Measurements from ENCODE around the gene DEXI. TPM values are rescaled to one million over a fixed set of nuclear protein-coding genes. Genes with fewer than 3 reads are reported as not detected.
"Not testable (repeated sequence)": the region's sequence is repeated elsewhere in the genome, so short reads cannot be mapped to it uniquely, and the experiment has no call there.

The DEXI gene
- polyA plus RNA-seq, 3 donors = 42.8 to 49.0 (median 44.3) TPM

- peak; percentile 84 to 85 (median 84) for DNase-seq (ENCODE audit: low read depth in 3 of 3, low spot score in 2 of 3)
These were observed 2.2 kb upstream of the DEXI start, which contains the start of gene CLEC16A for GRCh38 chr16:10944249-10945064. Gene CLEC16A, plus strand, starts transcription at chr16:10944564. Its CDS starts 154 bp downstream, at chr16:10944718.

DNA sequence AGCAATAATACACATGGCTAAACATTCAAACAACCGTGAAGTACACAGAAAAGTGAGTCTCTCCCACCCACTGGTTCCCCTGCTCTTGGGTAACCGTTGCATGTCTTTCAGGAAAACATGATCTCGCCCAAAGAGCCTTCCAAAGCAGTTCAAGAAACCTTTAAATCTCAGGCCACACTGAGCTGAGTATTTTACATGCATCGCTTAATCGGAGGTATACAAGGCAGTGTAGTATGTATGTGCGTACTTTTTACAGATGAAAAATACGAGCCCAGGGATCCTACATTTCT is 741 bp upstream of the DEXI start:
- DNase-seq (ENCODE audit: low read depth in 3 of 3, low spot score in 2 of 3) = no peak

DNA sequence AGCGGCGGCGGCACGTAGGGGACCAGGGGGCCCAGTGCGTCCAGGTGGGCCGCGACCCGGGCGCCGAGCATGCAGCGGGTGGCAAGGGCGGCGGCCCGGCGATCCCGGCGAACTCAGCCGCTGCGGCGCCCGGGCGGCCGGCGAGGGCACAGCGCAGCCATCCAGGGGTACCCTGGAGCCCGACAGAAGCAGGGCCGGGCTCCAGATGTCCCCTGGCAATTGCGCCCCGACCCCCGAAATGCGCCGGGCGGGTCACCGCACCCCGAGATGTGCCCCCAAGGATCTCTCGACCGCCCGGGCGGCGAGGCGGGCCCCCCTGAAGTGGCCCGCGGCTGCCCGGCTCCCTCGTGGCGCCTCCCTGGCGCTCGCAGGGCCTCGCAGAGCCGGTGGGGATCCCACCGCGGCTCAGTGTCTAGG is 325 bp downstream of the DEXI start:
- DNase-seq (ENCODE audit: low read depth in 3 of 3, low spot score in 2 of 3) = not testable (repeated sequence)

DNA sequence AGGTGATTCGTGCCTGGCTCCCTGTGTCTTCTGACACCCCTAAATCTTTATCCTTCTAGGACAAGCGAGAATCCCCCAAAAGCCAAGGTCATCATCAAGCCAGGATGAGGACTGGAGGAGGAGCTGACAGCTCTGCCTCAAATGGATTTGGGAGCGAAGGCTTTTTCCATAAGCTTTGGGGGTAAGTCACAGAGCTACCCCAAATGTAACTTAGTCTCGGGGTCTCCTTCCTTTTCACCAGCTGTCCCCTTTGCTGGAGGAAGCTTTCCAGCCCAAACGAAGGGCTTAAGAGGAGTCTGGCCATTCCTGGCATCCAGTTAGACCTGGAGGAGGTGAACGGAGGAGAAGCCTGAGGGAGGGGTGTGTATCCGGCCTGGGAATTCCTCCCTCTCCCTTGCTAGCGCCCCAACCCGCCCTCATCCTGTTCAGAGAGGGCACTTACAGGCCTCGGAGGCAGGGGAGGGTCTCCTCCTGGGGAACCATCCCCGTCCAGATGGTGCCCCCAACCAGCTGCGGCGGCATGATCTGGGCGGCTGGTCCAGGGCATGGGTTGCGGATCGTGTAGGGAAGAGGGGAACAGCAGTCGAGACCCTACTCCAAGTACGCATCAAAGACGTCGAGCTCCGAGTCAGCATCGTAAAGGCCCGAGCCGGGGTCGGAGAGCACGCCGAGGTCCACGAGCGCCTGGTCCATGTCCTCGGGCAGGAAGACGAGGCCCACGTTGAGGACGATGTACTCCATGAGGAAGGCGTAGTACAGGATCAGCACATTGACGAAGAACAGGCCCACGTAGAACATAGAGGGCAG is 938 bp downstream of the DEXI start:
- DNase-seq (ENCODE audit: low read depth in 3 of 3, low spot score in 2 of 3) = no peak

DNA sequence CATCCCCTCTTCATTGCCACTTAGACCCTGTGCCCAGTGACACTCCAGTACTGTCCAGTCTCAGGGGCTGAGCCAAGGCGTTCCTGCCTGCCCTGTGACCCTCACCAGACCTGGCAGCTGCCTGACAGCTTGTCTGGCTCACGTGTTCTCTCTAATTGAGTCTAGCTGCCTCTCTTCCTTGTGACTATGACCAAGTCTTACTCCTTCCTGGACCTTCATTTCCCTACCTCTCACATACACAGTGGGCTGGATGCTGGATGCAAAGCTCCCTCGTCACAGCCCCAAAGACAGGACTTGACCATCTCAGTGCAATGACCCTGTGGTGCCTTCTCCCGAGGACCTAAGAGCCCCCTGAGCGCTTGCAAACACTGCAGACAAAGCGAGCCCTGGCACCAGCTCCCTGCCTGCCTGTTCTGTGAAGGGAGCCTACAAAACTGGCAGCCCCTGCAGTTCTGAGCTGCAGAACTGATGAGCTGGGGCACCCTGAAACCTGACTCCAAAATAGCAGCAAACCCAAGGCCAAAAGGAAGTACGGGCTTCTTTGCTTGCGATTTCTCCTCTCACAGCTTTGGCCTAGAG is 1.7 kb downstream of the DEXI start:
- no peak for DNase-seq (ENCODE audit: low read depth in 3 of 3, low spot score in 2 of 3)

GRCh38 chr16:10939649-10940234 is 2.5 kb downstream of the DEXI start:
- no peak for DNase-seq (ENCODE audit: low read depth in 3 of 3, low spot score in 2 of 3)

GRCh38 chr16:10938796-10939648 is 3.2 kb downstream of the DEXI start:
- no peak for DNase-seq (ENCODE audit: low read depth in 3 of 3, low spot score in 2 of 3)

DNA sequence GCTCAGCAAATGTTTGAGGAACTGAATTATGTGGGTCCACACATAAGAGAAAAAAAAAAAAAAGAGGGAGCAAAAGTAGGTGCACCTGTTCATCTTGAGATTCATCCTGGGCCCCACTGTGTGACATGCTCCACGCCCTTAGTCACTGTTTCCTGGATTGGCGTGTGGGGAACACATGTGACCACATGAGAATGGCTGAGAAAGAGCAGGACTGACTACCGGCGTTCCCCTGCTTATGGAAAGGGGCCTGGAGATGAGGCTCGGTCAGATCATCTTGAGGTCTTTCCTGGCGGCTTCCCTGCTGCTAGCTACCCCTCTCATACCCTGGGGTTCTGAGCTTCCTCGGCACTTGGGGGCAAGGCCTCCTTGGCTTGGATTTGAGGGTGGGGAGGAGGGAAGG is 3.9 kb downstream of the DEXI start:
- DNase-seq (ENCODE audit: low read depth in 3 of 3, low spot score in 2 of 3) = no peak

DNA sequence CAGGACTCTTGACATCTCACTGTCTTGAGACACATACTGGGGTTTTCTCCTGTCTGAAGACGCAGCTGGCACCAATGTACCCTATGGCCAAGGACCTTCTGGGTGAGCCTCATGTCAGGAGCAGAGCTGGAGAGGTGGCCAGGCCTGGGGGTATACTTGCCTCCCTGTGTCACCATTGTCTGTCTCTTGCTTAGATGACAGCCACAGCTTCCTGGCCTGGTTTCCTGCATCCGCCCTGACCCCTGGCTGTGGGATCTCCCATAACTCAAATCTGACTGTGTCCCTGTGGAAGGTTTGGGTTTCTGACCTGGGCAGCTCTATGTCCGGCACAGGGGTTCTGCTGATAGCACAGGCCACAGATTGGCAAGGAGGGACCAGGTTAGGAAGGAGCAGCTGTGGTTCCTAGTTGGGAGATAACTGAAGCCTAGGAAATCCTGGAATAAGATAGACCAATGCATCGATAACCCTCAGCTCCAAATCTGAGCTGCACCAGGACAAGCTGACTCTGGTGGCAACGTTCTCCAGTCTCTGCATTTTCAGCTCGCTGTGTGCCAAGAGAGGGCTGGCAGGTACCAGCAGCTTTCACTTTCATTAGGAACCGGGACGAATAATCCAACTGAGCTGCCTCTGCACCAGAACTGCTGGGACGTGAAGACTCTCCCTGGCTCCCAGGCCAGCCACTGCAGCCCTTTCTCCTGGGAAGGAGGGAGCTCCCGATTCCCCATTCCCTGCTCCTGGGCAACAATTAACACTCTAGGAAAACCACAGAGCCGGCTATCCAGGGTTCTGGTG is 5.0 kb downstream of the DEXI start:
- DNase-seq (ENCODE audit: low read depth in 3 of 3, low spot score in 2 of 3) = no peak

DNA sequence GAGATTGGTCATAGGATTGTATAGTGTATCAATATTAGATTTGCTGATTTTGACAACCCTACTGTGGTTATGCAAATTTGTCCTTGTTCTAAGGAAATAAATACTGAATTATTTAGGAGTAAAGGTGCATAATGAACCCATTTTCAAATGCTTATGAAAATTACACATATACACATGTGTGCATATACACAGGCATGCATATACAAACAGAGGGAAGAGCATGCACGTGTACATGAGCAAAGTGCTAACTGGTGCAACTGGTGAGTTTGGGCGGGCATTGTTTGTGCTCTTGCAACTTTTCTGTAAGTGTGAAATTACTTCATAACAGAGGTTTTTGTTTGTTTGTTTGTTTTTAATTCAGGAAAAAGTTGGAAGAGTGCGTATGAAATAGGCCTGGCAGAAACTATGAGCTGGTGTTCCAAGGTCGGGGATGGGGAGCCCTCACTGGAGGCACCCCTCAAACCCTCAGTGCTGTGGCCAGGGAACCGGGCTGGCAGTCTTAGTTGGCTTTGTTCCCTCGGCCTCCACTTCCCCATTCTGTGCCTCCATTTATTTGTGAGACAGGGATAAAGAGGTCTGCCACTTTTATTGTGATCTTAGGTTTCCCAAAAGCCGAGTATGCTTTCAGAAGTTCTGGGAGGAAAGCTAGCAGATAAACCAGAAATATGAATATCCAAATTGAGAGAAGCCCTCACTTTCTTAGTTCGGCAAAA is 5.8 kb downstream of the DEXI start:
- DNase-seq (ENCODE audit: low read depth in 3 of 3, low spot score in 2 of 3) = no peak

- no peak for DNase-seq (ENCODE audit: low read depth in 3 of 3, low spot score in 2 of 3)
These were observed 6.9 kb downstream of the DEXI start for GRCh38 chr16:10935226-10935915.

- DNase-seq (ENCODE audit: low read depth in 3 of 3, low spot score in 2 of 3) = no peak
These were observed 7.8 kb downstream of the DEXI start for GRCh38 chr16:10934325-10935107.

- no peak for DNase-seq (ENCODE audit: low read depth in 3 of 3, low spot score in 2 of 3)
These were observed 8.4 kb downstream of the DEXI start for GRCh38 chr16:10933865-10934264.

DNA sequence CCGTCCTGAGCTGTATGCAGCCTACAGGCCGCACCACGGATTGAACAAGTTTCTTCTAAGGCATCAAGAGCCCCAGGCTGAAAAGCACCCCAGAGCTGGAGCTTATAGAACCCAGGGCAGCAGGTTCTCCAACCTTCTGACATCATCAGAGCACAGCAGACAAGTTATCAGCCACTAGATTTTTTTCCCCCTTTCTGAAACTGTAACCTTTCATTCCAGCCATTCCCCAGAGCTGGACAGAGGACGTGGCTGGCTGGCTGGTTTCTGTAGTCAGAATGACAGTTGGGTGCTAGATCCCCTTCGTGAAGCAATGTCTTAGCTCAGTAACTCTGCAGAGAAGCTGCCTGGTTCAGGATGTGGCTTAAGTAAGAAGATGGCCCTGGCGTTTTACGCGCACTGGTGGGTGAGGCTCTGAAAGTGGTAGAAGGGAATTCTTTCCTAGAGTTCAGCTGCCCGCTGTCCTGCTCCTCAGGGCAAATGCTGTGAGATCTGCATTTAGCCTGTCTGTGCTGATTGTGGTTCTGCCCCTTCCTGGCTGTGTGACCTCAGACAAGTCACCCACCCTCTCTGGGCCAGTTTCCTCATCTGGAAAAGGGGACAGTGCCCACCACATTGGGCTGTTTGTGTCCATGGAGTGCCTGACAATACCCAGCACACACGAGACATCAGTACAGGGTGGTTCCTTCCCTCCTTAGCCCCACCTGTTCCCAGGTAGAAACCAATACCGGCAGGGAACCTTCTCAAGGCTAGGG is 9.1 kb downstream of the DEXI start:
- DNase-seq (ENCODE audit: low read depth in 3 of 3, low spot score in 2 of 3) = no peak

DNA sequence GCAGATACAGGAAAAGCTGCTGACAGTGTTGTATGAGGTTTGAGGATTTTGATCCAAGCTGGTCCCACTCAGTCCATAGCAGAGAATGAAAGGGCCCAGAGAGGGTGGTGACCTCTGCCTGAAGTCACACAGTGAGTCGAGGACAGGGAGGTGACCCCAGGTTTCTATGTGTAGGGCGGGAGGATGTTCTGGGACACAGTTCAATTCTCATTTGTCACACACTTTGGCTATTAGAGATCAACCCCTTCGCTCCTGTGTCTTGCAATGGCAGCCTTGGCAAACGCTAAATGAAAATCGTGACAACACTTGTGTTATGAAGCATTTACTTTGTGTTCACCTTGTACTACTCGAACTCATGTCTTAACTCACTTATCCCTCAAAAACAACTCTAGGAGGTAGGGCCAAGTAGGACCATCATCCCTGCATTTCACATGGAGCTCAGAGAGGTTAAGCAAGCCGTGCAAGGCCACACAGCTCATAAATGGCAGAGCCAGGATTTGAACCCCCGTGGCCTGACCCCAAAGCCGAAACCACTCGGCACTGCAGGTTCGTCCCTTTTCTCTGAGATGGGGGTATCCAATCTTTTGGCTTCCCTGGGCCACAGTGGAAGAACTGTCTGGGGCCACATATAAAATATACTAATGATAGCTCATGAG is 10.2 kb downstream of the DEXI start:
- DNase-seq (ENCODE audit: low read depth in 3 of 3, low spot score in 2 of 3) = no peak

DNA sequence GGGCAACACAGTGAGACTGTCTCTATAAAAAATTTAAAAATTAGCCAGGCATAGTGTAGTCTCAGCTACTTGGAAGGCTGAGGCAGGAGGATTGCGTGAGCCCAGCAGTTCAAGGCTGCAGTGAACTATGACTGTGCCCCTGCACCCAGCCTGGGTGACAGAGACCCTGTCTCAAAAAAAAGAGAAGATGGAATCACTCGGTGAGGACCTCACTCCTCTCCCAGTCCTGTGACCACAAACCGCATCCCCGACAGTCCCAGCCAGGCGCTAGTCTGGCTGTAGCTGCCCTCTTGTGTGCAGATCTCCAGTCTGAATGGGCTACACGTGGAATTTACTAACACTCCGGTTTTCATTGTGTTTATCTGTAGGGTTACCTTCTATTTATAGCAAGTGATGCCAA is 11.1 kb downstream of the DEXI start:
- DNase-seq (ENCODE audit: low read depth in 3 of 3, low spot score in 2 of 3) = no peak

All from right renal cortex interstitium (tissue), 3 donors.